ENCODE measurements around the gene PPP1R8.
"Not testable (repeated sequence)": the region's sequence is repeated elsewhere in the genome, so short reads cannot be mapped to it uniquely, and the experiment has no call there.

DNA sequence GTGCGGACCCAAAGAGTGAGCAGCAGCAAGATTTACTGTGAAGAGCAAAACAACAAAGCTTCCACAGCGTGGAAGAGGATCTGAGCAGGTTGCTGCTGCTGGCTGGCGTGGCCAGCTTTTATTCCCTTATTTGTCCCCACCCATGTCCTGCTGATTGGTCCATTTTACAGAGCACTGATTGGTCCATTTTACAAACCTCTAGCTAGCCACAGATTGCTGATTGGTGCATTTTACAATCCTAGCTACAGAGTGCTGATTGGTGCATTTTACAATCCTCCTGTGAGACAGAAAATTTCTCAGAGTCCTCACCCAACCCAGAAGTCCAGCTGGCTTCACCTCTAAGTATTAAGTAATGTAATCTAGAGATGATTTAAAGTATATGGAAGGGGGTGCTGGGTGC lies 40.3 kb upstream of the PPP1R8 start:
- TF ChIP-seq EZH2 (IDR thresholded peaks at IDR 0.05; ENCODE audit: borderline replicate concordance); EZH2phosphoT487 (IDR thresholded peaks at IDR 0.05; ENCODE audit: low read depth, severe bottlenecking, unreplicated experiment): not testable (repeated sequence)
- TF ChIP-seq, protein P1, sequence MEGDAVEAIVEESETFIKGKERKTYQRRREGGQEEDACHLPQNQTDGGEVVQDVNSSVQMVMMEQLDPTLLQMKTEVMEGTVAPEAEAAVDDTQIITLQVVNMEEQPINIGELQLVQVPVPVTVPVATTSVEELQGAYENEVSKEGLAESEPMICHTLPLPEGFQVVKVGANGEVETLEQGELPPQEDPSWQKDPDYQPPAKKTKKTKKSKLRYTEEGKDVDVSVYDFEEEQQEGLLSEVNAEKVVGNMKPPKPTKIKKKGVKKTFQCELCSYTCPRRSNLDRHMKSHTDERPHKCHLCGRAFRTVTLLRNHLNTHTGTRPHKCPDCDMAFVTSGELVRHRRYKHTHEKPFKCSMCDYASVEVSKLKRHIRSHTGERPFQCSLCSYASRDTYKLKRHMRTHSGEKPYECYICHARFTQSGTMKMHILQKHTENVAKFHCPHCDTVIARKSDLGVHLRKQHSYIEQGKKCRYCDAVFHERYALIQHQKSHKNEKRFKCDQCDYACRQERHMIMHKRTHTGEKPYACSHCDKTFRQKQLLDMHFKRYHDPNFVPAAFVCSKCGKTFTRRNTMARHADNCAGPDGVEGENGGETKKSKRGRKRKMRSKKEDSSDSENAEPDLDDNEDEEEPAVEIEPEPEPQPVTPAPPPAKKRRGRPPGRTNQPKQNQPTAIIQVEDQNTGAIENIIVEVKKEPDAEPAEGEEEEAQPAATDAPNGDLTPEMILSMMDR (IDR thresholded peaks at IDR 0.05; ENCODE audit: poor library complexity), result not testable (repeated sequence)

All from hepatocyte (in vitro differentiated cells).